Measurements from ENCODE around the gene DISP3.
"Not testable (repeated sequence)": the region's sequence is repeated elsewhere in the genome, so short reads cannot be mapped to it uniquely, and the experiment has no call there.

Gene DISP3

GRCh38 chr1:11576109-11576875, 97.3 kb downstream of the DISP3 start:
- DNase-seq (ENCODE audit: low spot score): no peak

- no peak for DNase-seq (ENCODE audit: low spot score)
Observed at GRCh38 chr1:11578004-11578403, 99.0 kb downstream of the DISP3 start.

DNA sequence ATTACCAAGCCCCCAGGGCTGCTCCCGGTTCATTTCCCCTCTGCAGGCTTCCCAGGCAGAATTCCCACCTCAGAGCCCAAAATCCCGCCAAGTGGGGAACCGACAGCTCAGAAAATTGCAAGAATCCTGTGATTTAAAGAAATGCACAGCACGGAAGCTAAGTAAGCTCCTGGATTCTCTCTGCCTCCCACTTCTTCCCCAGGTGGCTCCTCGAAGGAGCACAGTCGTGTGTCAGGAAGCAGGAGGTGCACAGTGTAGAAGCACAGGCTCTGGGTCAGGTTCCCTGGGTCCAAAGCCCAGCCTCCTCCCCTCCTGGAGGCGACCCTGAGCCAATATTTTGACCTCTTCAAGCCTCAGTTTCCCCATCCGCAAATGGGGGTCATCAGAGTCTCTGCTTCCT, 100.6 kb downstream of the DISP3 start:
- no peak for DNase-seq (ENCODE audit: low spot score)

DNA sequence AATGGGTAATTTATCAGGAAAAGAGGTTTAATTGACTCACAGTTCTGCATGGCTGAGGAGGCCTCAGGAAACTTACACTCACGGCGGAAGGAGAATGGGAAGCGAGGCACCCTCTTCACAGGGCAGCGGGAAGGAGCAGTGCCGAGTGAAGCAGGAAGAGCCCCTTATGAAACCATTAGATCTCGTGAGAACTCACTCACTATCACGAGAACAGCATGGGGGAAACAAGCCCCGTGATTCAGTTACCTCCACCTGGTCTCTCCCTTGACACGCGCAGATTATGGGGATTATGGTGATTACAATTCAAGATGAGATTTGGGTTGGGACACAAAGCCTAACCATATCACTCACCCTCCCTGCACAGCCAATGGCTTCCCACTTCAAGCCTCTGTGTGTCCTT, 101.1 kb downstream of the DISP3 start:
- DNase-seq (ENCODE audit: low spot score): not testable (repeated sequence)

- no peak for DNase-seq (ENCODE audit: low spot score)
Observed at GRCh38 chr1:11581445-11581991, 102.6 kb downstream of the DISP3 start.

DNA sequence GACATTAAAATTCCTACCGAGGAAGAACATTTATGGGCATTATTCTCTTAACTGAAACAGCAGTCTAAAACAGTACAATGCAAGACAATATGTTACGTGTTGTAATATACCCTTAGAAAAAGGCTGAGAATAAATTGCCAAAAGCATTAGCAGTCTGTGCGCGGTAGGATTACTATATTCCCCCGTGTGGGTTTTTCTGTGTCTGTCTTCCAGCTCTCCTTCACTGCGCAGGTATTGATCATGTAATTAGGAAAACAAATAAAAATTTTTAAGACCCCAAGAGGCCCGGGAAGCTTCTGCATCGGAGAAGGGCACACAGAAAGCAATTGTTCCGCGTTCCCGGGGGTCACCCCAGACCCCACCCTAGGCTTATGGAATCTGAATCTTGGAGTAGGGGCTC, 106.4 kb downstream of the DISP3 start:
- no peak for DNase-seq (ENCODE audit: low spot score)
